GM18909 (cell line): Measurements from ENCODE around the gene ZNF117.
A peak's percentile ranks its signal among the peaks of the same experiment; 100 is the strongest.
"Not testable (repeated sequence)": the region's sequence is repeated elsewhere in the genome, so short reads cannot be mapped to it uniquely, and the experiment has no call there.

Experiments used
- ATAC-seq: cut with Tn5 transposase; IDR thresholded peaks from one replicate; pipeline ENCODE4 v1.9.1; 2021; ENCODE audit warnings: mild to moderate bottlenecking; ENCODE audit not compliant: unreplicated experiment, poor library complexity

Gene ZNF117

GRCh38 chr7:64990936-64991335 lies at the start of gene ZNF117:
Gene ZNF117, minus strand, starts transcription at chr7:64991036.
- ATAC-seq: no peak

DNA sequence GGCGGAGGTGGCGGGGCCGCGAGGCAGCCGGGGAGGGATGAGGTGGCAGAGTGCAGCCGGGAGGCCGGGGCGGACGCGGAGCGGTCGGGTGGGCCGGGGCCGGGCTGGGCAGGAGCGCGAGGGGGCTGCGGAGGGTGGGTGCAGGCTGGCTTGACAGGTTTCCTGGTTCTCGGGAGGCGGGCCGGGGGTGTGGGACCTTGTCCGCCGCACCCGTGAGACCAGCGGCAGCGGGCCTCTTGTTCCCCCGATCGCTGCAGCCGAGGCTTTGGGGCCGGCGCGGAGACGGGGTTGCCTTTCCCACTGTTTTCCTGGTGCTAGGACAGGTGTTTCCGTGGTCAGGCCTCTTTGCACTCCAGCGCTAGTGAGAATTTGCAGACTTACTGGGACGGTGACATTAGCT lies 47.9 kb upstream of the ZNF117 start:
- peak; percentile 20 for ATAC-seq

- ATAC-seq: peak; percentile 85
Observed at GRCh38 chr7:65037740-65038688, 47.2 kb upstream of the ZNF117 start.

DNA sequence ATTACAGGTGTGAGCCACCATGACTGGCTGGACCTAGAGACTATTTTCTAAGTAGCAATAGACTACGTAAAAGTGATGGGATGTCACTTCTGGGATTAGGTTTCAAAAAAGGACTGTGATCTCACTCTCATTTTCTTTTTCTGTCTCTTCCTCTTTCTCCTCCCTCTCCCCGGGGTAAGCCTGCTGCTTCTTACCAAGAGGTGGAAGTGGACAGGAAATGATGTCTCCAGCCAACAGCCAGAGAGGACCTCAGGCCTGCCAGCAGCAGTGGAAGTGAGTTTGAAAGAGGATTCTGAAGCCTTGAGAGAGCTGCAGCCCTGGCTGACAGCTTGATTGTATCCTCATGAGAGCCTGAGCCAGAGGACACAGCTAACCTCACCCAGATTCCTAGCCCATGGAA lies 45.7 kb upstream of the ZNF117 start:
- ATAC-seq: peak; percentile 17

DNA sequence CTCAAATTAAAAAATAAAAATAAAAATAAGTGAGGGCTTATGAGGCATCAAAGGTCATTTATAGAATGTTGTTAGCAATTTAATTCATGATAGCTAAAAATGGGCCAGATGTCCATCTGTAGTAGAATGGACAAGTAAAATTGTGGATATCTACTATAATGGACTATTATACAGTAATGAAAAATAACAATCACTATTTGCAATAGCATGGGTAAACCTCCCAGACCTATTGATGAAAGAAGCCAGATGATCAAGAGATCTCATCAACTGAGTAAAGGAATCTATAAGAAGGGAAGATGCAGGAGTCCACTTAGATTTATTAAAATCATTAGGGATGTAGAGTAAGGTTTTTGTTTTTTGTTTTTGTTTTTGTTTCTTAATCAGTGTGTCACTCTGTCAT lies 44.6 kb upstream of the ZNF117 start:
- not testable (repeated sequence) for ATAC-seq

GRCh38 chr7:65034120-65034782 lies 43.4 kb upstream of the ZNF117 start:
- ATAC-seq: not testable (repeated sequence)

GRCh38 chr7:65033391-65033790 lies 42.6 kb upstream of the ZNF117 start:
- not testable (repeated sequence) for ATAC-seq

DNA sequence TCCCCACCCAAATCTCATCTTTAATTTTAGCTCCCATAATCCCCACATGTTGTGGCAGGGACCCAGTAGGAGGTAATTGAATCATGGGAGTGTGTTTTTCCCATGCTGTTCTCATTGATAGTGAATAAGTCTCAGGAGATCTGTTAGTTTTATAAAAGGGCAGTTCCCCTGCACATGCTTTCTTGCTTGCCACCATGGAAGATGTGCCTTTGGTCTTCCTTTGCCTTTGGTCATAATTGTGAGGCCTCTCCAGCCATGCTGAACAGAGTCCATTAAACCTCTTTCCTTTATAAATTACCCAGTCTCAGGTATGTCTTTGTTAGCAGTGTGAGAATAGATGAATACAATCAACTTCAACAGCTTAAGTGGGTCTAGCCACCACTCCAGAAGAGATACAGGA lies 34.2 kb upstream of the ZNF117 start:
- not testable (repeated sequence) for ATAC-seq

DNA sequence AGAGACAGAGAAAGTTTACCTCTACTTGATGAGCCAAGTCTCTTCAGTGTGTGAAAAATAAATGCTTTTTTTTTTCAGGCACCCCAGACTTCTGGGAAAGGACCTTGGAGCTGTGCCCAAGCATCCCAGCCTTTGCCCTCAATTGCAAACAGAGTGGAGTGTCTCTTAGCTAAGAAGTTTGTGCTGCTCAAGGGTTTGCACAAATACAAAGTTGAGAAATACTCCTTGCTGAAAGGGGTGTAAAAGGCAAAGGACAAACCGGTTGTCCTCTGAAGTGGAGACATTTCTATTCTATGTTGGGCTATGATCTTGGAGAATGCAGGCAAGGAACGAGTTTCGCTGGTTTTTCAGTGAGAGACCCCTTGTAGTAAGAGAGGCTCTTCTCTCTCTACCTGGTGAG lies 30.1 kb upstream of the ZNF117 start:
- not testable (repeated sequence) for ATAC-seq

- ATAC-seq: not testable (repeated sequence)
Observed at GRCh38 chr7:65009881-65010280, 19.0 kb upstream of the ZNF117 start.

DNA sequence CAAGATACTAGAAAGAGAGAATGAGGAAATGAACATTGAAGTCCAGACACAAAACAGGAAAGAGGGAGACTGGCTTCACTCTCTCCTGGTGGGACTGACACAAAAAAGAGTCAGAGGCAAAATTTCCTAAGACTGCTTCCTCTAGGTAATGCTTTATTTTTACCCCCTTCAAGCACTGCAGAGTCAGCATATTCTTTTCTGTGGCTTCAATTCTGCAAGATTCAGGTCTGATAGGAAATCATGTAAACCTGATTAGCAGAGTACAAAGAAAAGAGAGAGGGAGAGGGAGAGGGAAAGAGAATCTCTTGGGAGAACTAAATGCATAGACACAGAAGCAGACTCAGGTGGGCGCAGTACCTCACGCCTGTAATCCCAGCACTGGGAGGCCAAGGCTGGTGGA lies 18.6 kb upstream of the ZNF117 start:
- ATAC-seq: not testable (repeated sequence)

- ATAC-seq: peak; percentile 25
Observed at GRCh38 chr7:65007036-65007435, 16.2 kb upstream of the ZNF117 start.

- ATAC-seq: peak; percentile 100
Observed at GRCh38 chr7:65006094-65006992, 15.5 kb upstream of the ZNF117 start, which contains the start of gene ERV3-1. Gene ERV3-1, minus strand, starts transcription at chr7:65006687. Its CDS starts 13,661 bp downstream, at chr7:64993026.

- no peak for ATAC-seq
Observed at GRCh38 chr7:65004575-65004974, 13.7 kb upstream of the ZNF117 start.

GRCh38 chr7:65002972-65003585 lies 12.2 kb upstream of the ZNF117 start:
- ATAC-seq: no peak

- ATAC-seq: no peak
Observed at GRCh38 chr7:65001291-65001814, 10.5 kb upstream of the ZNF117 start.

DNA sequence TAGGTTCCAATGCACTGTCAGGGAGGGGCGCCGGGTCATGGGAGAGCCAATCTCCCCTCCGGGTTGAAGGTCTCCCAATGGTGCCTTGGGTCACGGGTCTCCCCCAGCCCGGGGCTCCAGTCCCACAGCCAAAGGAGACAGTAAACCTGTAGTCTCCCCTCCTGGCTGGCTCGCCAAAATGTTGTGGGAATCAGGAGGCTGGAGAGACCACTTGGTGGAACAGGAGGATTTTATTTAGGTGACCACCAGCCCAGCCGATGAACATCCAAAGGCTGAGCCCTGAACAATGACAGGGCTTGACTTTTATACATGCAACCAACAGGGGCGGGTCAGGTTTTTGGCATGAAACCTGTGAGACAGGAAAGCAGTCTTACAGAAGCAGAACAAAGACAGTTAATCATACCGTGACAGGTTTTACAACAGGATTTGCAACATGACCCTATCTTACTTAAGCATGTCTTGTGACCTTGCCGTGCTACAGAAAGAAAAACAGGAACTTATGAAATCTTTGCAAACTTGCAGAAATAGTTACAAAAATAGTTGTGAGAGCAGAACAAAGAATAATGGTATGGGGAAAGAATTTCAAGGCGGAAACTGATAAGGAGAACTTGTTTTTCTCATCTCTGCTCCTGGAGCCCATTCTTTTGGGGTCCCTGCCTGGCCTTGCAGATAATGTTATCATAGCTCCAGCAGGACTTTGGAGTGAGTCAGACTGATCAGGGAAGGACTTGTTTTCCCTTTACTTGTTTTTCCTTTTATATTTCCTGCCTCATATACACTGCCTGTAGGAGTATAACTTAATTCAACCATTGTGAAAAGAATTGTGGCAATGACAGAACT lies 8.5 kb upstream of the ZNF117 start:
- peak; percentile 74 for ATAC-seq

DNA sequence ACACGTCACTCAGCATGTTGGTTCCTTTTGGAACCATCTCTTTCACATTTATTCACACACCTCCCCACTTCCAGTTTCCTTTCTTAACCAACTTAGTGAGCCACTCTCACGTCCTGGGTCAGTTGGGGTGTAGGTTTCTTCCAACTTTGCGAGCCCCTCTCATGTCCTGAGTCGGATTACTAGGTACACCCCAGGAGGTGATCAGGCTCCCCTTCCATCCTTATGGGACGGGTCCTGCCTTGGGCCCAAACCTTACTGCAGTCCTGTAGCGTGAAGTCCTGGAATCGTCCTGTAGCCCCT lies 8.0 kb upstream of the ZNF117 start:
- no peak for ATAC-seq

- ATAC-seq: no peak
Observed at GRCh38 chr7:64997927-64998391, 7.1 kb upstream of the ZNF117 start.
